Loucy (cell line): ENCODE data around the gene ULBP1.
"Not testable (repeated sequence)": the region's sequence is repeated elsewhere in the genome, so short reads cannot be mapped to it uniquely, and the experiment has no call there.

Experiments
- CTCF ChIP-seq: fragments of 200-600 bp; sonication (generic); conservative IDR thresholded peaks from 2 replicates; pipeline ENCODE4 v1.5.1; 2014; ENCODE audit warnings: mild to moderate bottlenecking, antibody characterized with exemption, low read length
- EZH2phosphoT487 ChIP-seq: fragments of 200-600 bp; IDR thresholded peaks from 2 replicates; pipeline ENCODE4 v1.6.1; 2018; ENCODE audit warnings: antibody characterized with exemption, mild to moderate bottlenecking, moderate library complexity, borderline replicate concordance

- TF ChIP-seq CTCF, EZH2phosphoT487: not testable (repeated sequence)
Measured at GRCh38 chr6:149945276-149945675, 18.5 kb upstream of the ULBP1 start.
